Endometrial microvascular endothelial cells (primary cell): Measurements from ENCODE around the gene POLD4. TPM values are rescaled to one million over a fixed set of nuclear protein-coding genes. Genes with fewer than 3 reads are reported as not detected.

Experiments
- in situ Hi-C: cut with HindIII; loops from 2 replicates; pipeline ENCODE4 v1.10.0; 2017; ENCODE audit warnings: low sequenced_read_pairs, low pct_unique_long_range_greater_than_20kb; ENCODE audit errors: inconsistent ontology term
- total RNA-seq: library from RNA; depleted of rRNA; stranded (reverse); fragments of >200 nt; gene quantifications from one replicate; pipeline ENCODE4 v1.2.3, GENCODE V29; 2015; ENCODE audit errors: inconsistent ontology term

Gene POLD4
- total RNA-seq, 1 donor from 2014 or later, result 100 TPM

DNA sequence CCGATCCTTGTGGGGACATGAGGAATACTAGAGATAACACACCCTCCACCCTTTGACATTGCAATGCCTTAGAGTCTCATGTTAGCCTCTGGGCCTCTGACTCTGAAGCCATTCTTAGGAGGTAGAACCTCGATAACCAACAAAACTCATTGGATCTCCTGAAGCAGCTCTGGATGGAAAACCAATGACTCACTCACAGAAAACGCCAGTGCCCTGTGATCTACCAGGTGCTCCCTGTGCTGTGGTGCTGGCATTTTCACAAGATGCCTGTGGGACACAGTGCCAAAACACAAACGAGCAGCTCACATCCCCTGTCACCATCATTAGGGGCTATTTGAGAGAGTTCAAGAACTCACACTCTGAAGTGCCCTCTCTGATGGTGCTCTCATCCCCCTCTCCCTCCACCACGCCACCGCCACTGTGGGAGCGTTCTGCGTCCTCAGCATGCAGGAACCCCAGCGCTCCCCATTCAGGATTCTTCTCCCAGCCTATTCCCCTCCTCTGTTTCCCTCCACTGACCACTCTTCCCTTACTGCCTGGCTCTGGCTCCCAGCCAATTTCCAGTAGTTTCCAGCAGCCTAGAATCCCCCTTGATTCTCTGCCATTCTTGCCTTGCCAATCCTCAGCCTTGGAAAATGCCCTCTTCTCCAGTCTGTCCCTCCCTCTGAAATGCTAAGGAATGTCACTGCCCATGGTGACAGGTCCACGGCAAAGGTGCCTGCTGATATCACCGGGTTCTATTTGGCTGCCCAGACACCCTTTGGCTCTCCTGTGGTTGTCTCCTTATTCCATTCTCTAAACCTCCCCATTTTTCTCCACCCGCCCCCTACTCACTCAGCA lies 4.7 kb upstream of the POLD4 start:
- in situ Hi-C loops, result no loop called here

DNA sequence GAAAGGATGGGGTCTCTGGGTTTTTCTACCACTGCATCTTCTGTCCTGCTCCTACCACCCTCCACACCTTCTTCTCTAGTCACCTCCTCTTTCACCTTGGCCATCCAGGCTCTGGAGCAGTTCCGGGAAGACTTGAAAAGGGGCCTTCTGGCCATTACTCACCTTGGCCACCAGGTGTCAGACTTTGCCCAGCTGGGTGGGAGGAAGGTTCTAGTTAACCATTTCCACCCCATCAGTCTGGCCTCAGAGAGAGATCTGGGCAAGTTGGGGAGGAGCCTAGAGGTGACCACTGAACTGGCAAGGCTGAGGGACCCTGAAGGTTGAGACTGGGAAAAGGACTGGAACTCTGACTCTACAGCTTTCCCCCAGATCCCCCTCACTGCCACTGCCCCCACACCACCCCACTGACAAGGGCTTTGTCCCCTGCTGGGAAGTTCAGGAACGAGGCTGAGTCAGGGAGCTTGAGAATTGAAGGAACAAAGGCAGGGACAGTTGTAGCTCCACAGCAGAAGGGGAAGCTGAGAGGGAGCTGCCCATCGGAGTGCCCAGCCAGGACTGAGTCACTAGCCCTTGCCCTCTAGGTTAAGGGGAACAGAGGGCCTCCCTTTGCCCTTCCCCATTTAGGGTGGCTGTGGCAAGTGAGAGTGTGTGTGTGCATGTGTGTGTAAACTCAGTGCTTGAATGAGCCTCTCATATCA lies 3.7 kb upstream of the POLD4 start:
- in situ Hi-C loops, result no loop called here

DNA sequence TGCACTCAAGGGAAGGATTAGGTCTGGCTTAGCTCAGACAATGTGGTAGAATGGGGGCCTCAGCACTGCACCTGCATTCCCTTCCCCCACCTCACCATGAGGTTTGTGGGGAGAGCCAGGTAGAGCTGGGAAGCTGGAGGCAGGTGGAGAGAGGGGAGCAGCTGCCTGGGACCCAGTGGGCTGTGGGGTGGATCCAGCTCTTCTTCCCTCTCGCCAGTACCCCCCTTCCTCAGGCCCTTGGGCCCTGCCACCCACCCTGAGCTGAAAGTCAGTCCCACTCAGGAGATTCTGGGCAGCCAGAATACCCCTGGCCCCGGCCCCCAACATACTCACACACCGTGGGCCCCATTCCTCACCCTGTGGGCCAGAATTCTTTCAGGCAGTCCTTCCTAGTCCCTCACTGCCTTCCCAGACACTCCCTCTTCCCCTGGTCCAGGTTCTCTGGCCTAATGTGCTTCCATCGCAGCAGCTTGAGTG lies 3.1 kb upstream of the POLD4 start:
- in situ Hi-C loops, result no loop called here

- in situ Hi-C loops, result no loop called here
These were observed 2.5 kb upstream of the POLD4 start for GRCh38 chr11:67355794-67356386.

GRCh38 chr11:67355023-67355793 lies 1.9 kb upstream of the POLD4 start:
- in situ Hi-C loops, result no loop called here

GRCh38 chr11:67354075-67355022 lies 1.0 kb upstream of the POLD4 start:
- in situ Hi-C loops, result no loop called here

DNA sequence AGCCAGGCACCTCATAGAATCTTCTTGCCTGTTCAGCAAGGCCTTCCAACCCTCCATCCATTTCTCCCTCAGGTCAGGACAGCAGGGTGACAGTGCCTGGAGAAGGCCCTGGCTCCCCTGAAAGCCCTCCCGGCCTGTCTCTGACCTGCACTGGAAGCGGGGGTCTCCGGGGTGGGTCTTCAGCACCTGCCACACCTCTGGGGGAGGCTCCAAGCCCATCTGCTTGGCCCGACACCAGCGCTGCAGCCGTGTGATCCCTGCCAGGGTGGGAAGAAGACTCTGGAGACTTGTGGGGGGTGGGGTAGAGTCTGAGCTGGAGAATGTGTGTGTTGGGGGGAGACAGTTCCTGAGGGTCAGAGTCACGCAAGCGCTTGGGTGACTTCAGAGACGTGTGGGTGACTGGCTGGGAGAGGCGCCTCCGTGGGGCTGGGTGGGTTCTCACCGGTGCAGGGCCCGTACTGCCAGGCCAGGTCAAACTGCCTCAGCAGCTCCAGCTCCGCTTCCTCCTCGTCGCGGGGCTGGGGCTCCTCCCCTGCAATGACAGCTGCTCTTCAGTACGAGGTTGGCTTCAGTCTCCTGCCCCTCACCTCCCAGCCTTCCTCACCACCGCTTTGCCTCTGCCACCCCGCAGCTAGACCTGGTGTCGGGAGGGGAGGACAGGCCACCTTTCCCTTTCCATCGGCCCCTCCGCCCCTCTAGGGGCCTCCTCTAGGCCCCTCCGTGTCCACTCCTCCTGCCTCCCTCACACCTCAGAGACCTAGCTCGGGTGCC lies 615 bp downstream of the POLD4 start:
- in situ Hi-C loops, result no loop called here

- in situ Hi-C loops, result no loop called here
These were observed 1.9 kb downstream of the POLD4 start for GRCh38 chr11:67351275-67352005.

DNA sequence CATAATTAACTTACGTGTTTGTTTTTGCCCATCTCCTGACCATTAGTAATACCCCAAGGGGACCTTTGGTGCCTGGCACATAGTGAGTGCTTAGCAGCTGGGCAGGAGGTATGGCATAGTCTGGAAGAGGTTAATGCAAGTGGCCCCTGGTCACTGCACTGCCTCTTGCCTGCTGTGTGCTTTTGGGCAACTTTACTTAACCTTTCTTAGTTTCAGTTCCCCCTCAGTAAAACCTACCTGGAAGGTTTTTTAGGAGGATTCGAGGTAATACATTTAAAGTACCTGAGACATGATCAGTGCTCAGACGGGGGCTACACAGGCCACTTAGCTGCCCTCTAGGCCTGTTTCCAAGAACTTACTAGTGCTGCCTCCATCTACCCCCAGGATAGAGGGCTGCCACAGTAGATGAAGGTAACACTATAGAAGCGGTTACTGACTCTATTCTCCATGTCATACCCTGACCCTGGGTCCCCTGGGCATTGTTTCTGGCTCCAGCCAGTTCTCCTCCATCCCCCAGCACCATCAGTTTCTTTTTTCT lies 3.3 kb downstream of the POLD4 start:
- in situ Hi-C loops, result no loop called here

DNA sequence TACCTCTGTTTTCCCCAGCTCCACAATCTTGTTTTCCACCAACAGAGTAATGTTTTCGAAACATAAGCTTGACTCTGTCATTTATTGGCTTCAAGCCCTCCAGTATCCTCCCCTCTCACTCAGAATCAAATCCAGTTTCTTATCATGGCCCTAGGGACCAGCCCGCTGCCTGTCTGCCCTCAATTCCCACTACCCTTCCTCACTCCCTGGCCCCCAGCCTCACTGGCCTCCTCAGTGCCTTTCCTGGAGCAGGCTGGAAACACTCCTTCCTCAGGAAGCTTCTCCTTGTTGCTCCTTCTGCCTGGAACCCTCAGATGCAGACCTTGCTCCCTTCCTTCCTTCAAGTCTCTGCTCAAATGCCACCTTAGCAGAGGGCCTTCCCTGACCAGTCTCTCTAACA lies 3.9 kb downstream of the POLD4 start:
- in situ Hi-C loops, result no loop called here

- in situ Hi-C loops, result no loop called here
These were observed 4.3 kb downstream of the POLD4 start for GRCh38 chr11:67349036-67349435.

- in situ Hi-C loops, result no loop called here
These were observed 5.2 kb downstream of the POLD4 start for GRCh38 chr11:67347964-67348749.

DNA sequence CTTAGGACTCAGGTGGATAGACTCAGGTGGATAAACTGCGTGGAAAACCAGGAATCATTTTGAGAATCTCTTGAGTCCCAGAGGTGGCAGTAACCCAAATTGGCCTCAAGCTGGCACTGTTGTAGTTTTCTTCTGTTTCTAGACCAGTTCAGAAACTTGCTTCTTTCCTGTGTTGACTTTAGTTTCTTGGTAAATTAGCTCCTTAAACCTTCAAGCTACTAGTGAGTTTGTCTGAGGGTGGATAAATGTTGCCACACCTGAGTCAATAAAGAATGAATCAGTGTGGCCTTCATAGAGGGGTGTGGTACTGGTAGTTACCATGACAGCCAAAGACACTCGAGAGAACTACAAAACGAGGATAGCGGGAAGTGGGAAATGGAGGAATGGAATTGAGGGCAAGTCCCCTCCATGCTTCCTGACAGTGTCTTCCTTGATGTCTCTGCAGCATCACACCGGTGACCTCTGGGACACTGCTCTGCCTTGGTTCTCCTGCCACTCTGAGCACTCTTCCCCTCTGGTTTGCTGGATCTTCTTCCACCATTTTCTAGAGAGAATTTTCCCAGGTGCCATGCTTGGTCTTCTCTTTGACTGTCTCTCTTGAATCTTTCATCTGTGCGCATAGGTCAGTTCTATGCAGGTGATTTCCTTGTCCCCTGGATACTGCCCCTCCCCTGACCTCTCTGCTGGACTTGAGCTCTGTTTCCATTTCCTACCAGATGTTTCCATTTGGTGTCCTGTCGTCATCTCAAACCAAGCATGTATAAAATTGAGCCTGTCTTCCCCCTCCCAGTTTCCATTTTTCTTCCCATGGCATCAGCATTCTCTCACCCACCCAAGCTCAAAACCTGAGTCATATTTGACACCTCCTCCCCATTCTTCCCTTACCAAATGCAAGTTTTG lies 7.2 kb downstream of the POLD4 start:
- in situ Hi-C loops, result no loop called here

DNA sequence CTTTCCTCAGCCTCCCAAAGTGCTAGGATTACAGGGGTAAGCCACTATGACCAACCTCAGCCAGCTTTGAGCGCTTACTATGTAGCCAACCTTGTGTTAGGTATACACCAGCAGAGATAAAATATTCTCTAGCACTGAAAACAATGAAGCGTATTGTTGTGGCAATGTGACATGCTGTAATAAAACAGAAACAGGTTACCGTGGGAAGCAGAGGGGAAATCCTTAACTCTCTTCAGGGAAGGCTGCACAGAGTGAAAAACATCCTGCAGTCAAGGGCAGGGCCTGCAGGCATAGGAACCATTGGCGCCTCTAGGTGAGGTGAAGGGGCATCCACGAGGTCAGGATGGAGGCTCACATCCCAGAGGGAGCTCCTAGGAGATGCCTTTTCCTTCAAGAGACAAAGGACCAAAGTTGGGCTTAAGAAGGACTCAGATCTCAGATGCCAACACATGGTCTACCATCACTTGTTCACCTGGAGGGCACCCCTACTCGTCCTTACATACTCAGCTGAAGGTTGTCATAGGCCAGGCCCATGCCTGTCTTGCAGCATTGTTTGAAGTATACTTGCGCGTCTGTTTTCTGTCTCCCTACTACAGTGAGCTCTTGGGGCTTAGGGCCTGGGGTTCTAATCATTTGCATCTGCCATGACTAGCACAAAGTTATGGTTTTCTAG lies 8.0 kb downstream of the POLD4 start:
- in situ Hi-C loops, result no loop called here
